ENCODE results near the gene RBFOX1.

Gene RBFOX1

DNA sequence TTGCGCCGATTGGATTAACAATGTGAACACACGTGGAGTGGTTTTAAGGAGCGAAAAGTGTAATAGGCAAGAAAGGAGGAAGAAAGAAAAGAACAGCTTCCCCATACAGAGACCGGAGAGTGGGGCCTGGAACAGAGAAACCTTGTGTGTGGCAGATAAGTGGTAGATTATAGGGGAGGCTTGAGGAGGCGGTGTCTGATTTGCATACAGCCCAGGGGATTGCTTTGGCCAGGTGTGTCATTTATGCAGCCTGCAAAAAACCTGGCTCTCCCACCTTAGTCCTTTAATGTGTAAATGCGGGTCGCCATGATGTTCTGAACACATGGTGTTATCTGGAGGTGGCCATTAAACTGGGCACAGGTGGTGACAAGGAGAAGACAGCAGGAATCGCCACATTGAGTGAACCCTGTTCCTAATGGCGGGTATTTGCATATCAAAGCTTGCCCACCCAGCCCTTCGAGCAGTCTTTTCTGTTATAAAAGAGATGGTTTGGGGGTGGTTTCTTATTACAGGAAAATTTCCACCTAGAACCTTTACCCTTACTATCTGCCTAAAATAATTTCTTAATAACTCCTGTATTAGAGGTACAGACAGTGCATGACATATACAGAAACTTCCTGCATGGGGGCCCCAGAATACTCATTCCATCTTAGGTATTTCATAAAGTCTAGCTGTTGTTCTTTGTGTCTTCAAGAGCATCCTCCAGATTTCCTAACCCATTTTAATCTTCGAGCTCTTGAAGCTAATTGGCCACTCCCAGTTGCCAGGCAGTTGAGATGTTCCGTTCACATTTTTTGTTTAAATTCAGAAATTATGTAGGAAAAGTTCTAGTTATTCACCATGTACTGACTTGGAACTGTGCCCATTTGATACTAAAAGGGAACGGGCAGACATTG, 292.5 kb downstream of the RBFOX1 start:
- no peak for DNase-seq

DNA sequence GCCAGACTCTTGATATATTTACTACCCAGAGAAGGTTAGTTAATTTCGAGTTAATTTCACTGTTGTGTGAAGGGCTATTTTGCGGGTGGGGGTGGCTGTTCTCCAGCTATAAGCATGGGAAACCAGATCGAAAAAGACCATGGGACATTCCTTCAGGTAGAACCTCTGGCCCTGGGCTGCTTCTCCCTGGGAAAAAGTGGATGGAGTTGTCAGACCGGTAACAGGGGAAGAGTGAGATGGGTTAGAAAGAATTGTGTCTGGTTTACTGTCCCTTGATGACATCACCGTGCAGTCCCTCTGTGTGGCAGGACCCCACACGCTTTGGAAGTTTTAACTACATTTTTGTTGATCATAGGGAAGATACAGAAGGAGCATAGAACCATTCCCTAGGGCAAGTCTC, 296.3 kb downstream of the RBFOX1 start:
- DNase-seq: no peak

DNA sequence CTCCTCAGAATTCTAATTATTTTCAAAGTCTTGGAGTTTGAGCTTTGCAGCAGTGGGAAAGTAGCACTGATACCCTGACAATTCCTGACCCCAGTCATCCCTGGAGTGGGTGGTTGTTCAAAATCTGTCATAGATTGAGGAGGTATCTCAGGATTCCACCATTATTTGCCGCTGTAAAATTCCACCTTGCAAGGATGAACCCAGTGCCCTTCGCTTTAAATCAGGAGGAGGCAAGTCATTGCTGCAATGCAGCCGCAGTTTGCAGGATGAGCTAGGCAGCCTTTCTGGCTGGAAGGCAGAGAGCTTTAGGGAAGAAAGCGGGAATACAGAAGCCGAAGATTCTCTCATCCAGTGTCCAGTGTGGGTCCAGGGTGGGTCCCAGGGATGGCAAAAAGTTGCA, 296.9 kb downstream of the RBFOX1 start:
- no peak for DNase-seq

DNA sequence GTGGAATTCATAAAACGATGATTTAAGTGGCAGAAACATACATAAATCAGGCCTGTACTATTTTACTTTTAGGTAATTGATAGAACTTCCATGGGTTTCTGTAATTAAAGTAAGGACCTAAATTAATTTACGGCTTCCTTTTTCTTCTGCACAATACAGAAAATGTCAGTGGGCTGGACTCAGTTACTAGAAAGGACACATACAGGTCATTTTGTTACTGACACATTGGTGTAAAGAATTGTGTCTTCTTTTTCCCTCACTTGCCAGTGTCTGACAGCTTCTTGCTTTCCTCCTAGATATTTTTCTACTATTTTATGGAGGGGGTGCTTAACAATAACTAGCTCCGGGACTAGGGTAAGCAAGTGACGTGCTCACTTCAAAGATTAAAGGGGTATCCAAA, 304.8 kb downstream of the RBFOX1 start:
- DNase-seq: no peak

DNA sequence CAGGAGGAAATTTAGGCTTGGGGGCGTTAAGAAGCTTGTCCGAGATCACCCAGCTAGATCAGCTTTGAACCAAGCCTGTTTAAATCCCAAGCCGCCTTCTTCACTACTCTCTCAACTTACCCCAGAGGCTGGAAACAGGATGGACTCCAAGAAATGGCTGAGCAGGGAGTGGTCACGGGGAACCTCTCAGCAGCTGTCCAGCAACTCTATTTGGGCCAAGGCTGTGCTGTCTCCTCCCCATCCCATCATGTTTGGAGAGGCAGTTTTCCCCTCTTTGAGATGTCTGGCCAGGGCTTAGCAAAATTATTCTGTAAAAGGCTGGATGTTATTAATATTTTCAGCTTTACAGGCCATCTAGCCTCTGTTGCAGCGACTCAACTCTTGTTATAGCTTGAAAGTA, 305.7 kb downstream of the RBFOX1 start:
- DNase-seq: no peak

DNA sequence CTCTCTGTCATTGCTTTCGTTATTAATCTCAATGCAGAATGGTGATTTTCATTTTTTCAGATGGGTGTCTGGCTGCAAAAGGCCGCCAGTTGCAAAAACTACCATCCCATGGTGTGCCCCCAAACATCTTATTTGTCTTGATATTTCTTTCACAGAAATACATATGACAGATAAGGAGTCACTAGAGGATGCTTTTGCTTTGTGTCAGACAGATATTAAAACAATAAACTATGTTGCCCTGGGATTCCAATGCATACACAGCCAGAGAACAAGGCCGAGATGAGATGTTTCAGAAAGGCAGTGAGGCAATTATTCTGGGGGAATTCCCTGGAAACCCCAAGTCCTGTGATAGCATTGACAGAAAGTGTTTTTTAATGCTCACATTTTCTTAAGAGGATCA, 307.7 kb downstream of the RBFOX1 start:
- no peak for DNase-seq

DNA sequence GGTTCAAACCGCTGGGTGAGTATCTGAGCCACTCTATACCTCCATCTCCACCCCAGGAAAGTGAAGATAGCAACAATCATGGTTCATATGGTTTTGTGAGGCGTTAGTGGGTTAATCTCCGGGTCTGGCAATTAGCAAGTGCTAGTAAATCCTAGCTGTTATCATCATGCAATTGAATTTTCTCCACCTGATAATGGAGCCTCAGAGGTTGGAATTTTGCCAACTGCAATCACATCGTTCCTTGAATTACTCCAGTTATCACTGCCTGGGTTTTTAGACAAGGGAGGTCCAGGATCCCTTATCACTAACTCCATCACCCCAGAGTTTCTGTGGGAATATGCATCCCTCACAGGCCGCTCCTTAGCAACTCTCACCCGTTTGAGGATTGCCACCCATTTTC, 311.5 kb downstream of the RBFOX1 start:
- no peak for DNase-seq

DNA sequence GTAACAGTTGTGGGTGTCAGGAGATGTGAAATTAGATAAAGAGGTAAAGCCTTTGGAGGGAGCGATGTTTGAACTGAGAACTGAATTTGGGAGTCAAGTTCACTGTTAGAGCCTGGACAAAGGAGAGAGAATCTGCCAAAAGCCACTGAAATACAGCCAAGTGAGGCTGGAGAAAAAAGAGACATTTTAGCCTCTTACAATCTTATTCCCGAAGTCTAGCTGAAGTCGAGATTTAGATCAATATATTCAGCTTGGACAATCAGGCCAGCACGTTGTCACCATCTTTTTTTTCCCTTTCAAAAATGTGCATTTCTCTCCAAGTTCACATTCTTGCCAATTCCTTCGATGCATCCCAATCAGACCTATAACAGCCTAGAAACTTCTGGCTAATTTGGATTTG, 312.2 kb downstream of the RBFOX1 start:
- DNase-seq: no peak

DNA sequence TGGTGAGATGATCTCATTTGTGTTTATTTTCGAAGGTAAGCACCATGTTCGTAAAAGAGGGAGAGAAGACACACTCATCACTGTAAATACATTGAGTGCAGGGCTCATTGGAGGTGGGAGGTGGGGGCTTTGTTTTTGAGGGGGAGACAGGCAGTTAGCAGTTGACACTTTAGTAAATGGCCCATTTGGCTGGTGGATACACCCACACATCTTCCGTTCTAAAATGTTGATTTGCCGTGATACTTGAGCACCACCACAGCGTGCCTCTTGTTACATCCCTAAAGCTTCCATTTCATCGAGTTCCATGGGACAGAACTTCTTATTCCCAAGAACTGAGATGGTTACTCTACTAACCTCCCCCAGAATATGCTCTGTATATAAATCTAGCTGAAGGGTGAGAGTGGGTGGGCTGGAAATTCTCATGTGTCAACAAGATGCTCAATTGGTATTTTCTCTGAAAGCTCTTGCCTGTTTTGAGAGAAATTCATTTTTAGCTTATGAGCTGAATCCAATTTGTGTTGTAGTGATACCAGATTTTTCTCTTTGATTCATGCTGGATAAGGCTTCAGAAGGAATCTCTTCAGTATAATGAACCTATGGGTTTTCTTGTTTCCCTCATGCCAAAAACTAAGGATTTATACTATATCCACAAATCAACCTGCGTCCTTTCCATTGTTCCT, 314.3 kb downstream of the RBFOX1 start:
- no peak for DNase-seq

DNA sequence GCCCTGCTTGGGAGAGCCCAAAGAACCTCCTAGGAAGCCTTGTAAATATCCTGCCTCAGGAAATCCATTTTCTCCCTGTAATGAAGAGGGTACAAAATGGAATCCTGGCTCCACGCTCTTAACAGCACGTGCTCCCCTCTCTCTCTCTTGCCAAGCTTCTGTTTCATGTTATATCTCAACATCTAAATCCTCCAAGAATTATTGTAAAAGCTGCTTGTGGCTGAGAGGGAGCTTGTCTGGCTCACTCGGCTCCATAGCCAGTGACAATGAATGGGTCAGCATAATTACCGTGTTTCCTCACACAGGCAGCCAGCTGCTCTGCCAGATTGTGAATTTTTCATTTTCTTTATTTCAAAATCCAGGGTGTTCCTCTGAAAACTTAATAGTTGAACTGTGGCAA, 317.8 kb downstream of the RBFOX1 start:
- DNase-seq: no peak

DNA sequence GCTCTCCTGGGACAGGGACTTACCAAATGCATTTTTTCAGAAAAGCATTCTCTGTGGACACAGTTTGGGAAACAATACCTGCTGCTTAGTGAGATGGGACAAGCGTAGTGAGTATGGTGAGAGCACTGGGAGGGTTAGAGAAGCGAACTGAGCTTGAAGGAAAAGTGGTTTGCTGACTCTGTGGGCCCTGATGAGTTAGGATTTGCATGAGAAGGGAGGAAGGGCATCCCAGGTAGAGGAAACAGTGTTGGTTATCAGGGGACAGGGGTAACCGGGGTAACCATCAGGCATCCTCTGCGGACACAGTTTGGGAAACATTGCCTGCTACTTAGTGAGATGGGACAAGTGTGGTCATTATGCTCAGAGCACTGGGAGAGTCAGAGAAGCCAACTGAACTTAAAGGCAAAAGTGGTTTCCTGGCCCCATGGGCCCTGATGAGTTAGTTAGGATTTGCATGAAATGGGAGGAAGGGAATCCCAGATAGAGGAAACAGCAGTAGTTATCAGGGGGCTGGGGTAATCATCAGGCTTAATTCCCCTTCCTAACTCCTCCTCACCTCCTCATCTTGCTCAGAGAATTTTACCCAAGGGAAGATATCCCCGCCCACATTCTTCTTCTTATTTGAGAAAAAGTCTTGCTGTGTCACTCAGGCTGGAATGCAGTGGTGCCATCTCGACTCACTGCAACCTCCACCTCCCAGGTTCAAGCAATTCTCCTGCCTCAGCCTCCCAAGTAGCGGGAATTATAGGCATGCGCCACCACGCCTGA, 319.3 kb downstream of the RBFOX1 start:
- no peak for DNase-seq

DNA sequence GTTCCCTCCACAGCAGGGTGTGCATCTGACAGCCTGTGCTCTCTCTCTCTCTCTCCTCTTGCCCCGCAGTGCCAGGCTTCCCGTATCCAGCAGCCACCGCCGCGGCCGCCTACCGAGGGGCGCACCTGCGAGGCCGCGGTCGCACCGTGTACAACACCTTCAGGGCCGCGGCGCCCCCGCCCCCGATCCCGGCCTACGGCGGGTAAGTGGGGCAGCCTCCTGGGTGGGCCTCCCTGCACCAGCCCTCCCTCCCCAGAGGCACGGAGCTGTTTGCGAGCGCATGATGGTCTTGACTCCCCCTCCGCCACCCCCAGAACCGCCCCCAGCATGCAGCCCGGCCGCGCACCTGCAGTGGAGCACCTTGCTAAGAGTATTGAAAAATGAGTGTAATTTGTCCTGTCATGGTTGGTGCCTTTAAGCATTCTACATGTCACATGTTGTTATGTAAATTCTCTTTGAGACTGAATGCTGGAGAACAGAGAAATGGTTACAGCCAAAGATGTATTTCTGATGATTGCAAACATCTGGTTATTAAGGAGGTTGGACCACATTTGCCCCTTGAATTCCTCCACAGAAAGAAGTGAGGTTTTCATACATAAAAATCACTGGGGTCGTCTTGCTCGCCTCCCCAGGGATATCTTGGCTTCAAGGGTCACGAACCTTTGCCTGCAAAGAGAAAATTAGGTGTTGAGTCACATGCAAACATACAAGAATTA, 321.3 kb downstream of the RBFOX1 start:
- DNase-seq: no peak

DNA sequence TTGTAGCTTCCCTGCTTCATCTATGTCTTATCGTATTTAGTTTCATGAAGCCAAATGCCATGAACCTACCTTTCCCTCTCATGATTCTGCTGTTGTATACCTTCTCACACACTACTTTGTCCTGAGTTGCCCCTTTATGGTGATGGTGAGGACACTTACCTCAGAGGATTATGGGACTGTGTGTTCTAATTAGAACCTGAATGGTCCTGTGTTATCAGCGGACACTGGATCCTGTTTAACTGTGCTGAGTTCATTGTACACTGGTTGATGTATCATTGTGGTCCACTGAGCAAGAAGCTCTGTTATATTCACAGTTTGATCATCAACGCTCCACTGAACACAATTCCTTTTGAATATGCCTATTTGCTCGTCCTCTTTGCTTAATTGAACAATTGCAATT, 343.0 kb downstream of the RBFOX1 start:
- no peak for DNase-seq

DNA sequence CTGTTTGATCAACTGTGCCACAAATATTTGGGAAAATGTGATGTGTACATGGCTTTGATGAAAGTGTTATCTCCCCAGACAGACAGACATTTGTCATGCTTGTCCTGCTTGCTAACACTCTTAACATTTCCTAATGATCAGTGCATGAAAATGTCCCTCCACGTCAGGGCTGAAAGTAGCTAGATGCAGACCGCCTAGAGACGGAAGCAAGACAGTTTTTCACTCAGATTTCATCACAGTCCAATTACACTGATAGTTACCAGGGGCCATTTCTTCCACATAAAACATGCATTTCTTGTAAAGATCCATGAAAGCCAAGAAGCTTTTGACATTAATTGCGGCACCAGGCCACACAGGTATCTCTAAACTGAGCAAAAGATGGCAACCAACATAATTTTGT, 347.7 kb downstream of the RBFOX1 start:
- DNase-seq: no peak

DNA sequence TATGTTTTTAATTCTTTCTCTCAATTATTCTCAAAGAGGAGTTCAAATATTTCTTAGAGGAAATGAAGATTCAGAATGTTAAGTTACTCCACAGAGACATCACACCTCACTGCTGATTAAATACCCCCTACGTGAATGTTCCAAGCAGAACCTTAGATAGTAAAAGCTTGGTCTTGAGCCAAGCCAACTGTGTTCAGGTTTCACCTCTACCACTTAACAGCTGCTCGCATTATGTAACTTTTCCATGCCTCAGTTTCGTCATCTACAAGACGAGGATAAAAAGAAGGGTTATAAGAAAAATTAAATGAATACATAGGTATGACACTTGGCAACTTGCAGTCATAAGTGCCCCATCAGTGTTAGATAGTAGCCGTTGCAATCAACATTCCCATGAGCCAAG, 356.2 kb downstream of the RBFOX1 start:
- DNase-seq: no peak

DNA sequence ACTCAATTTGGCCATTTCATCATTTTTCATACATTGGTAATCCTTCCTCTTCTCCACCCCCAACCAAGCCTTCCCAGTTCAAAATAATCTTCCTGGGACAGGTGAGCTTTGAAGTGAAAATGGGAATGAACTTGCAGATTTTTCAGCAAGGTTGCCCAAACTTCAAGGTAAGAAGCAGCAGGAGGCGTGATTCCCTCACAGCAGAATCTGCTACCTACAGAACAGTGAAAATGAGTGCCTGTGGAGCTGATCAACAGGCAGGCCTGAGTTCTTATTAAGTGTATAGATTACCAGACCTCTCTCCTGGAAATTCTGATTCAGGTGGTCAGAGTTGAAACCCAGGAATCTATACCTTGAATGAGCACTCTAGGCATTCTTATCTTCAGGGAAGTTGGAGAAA, 356.6 kb downstream of the RBFOX1 start:
- DNase-seq: no peak

DNA sequence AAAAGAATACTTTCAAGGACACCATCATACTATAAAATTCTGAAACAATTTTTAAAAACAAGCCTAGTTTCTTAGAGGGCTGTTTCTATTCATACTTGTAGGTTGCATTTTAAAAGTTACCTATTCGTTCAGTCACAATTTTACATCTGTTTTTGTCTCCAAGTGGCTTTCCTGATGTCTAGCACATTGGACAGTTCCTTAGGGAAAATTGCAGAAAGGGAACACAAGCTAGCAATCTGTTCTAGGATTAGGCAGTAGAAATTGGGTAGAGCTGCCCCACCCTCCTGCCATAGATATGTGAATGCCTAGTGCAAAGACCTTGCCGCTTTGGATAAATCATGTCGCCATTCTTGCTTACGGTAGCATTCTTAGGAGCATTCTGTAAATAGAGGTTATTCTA, 358.9 kb downstream of the RBFOX1 start:
- no peak for DNase-seq

DNA sequence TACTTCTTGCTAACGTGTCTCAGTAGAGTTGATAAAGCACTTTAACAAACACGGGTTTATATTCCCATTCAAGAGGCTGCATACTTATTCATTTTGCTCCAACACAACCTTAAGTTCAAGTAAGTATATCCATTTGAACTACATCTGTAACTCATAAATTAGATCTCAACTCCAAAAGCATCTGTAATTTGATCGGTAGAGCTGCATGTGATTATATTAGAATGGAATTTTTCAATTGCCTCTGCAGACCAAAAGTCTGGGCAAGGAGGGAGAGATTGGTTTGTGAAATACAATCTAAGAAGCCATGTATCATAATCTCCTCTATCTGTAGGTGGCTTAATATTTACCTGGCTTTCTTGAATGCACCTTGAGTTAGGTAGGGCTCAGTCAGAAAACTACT, 371.0 kb downstream of the RBFOX1 start:
- DNase-seq: no peak

DNA sequence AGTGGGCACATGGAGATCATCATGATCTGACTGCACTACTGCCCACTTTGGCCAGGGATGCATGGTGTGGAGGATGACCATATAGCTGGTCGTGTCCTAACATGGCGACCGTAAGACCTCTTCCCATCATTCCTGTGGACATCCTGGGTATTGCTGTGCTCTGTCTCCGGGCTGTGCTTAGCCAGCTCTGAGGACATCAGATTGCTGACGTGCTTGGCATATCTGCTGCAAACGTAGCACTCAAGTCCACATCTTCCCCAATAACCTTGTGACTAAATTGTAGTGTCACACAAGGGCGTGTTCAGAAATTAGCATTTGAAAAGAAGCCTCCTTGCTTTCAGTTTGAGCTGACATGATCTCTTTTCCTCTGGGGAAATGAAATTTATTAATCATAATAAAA, 373.2 kb downstream of the RBFOX1 start:
- no peak for DNase-seq

DNA sequence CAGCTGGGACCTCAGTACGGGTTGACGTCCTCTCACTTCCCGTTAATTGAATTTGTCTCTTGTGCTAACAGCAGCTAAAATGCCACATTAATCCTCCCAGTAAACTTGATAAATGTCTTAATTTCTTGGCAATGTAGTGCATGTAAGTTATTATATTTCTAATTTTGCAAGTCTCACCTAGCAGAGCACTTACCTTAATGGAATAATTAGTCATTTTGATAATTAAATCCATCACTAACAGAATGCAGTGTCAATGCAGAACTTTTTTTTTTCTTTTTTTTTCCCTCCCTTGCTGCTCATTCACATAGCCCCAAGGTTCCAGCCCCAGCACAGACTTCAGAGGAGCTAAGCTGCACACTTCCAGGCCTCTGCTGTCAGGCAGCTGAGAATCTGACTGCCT, 376.5 kb downstream of the RBFOX1 start:
- no peak for DNase-seq

DNA sequence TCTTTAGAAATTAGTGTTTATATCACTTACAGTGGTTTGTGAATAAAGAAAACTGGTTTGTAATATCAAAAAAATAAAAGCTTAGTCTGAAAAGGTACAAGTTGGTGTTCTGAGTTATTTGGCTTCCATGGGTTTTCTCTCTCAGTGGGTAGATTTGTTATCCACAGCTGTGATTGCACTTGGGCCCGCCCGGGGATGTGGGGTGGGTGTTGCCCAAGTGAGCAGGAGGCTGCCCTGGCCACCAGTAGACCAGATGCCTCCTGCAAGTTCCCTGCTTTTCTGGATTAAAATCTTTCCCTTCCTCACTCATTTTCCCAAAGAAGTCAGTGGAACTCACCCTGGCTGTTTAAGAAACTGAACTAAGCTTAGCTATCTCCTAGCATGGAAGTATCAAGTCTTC, 380.6 kb downstream of the RBFOX1 start:
- DNase-seq: no peak

DNA sequence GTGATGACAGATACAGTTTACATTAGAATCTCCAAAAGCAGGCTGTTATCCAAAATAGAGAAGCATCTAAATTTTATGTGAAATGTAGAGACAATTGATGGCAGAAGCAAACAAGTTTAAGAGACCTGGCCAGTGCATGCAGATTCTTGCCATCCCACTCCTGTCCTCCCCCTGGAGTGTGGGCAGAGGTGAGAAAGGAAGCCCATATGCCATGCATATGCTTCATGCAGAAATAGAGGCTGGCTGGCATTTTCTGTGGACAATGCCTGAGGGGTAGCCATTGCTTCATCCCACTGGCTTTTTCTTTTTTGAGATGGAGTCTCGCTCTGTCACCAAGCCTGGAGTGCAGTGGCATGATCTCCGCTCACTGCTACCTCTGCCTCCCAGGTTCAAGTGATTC, 382.1 kb downstream of the RBFOX1 start:
- no peak for DNase-seq

All from hematopoietic multipotent progenitor cell treated with erythropoietin and hydrocortisone succinate and interleukin-3 and kit ligand, for 4 days (in vitro differentiated cells).